HG02943 (cell line): ENCODE measurements around the gene EPHB1.

ENCODE experiments used
- ATAC-seq: cut with Tn5 transposase; IDR thresholded peaks from one replicate; pipeline ENCODE4 v1.9.1; 2021; ENCODE audit warnings: mild to moderate bottlenecking, low read depth, moderate library complexity; ENCODE audit not compliant: unreplicated experiment

EPHB1 gene

GRCh38 chr3:135169651-135170050, 374.6 kb downstream of the EPHB1 start:
- ATAC-seq: no peak

GRCh38 chr3:135170732-135171131, 375.7 kb downstream of the EPHB1 start:
- no peak for ATAC-seq

GRCh38 chr3:135172191-135172869, 377.3 kb downstream of the EPHB1 start:
- ATAC-seq: no peak

- ATAC-seq: no peak
Observed at GRCh38 chr3:135175728-135176277, 380.7 kb downstream of the EPHB1 start.

- ATAC-seq: no peak
Observed at GRCh38 chr3:135176881-135177280, 381.8 kb downstream of the EPHB1 start.

- ATAC-seq: no peak
Observed at GRCh38 chr3:135178566-135178965, 383.5 kb downstream of the EPHB1 start.

GRCh38 chr3:135181408-135181807, 386.3 kb downstream of the EPHB1 start:
- no peak for ATAC-seq

- no peak for ATAC-seq
Observed at GRCh38 chr3:135182364-135182998, 387.4 kb downstream of the EPHB1 start.

- no peak for ATAC-seq
Observed at GRCh38 chr3:135190658-135191057, 395.6 kb downstream of the EPHB1 start.

GRCh38 chr3:135191708-135192107, 396.6 kb downstream of the EPHB1 start:
- no peak for ATAC-seq

- no peak for ATAC-seq
Observed at GRCh38 chr3:135192929-135193328, 397.9 kb downstream of the EPHB1 start.

- no peak for ATAC-seq
Observed at GRCh38 chr3:135197246-135197645, 402.2 kb downstream of the EPHB1 start.

GRCh38 chr3:135197856-135198255, 402.8 kb downstream of the EPHB1 start:
- no peak for ATAC-seq

- no peak for ATAC-seq
Observed at GRCh38 chr3:135199137-135199536, 404.1 kb downstream of the EPHB1 start.

GRCh38 chr3:135203026-135203425, 408.0 kb downstream of the EPHB1 start:
- ATAC-seq: no peak

GRCh38 chr3:135213213-135213612, 418.2 kb downstream of the EPHB1 start:
- ATAC-seq: no peak

- no peak for ATAC-seq
Observed at GRCh38 chr3:135213822-135214221, 418.8 kb downstream of the EPHB1 start.

- ATAC-seq: no peak
Observed at GRCh38 chr3:135214400-135214799, 419.3 kb downstream of the EPHB1 start.

GRCh38 chr3:135215516-135215915, 420.5 kb downstream of the EPHB1 start:
- no peak for ATAC-seq

- no peak for ATAC-seq
Observed at GRCh38 chr3:135216659-135217058, 421.6 kb downstream of the EPHB1 start.

GRCh38 chr3:135217730-135218129, 422.7 kb downstream of the EPHB1 start:
- ATAC-seq: no peak

GRCh38 chr3:135218304-135218703, 423.2 kb downstream of the EPHB1 start:
- no peak for ATAC-seq
